Lung (tissue), 12 donors: ENCODE data around the gene MYH2. TPM values are rescaled to one million over a fixed set of nuclear protein-coding genes. Genes with fewer than 3 reads are reported as not detected.
"Not testable (repeated sequence)": the region's sequence is repeated elsewhere in the genome, so short reads cannot be mapped to it uniquely, and the experiment has no call there.

Experiments used
- ATAC-seq: fragments of 200-7000 bp; cut with Tn5 transposase; one replicate; pipeline ENCODE4 v1.9.1; 2020; ENCODE audit warnings: moderate number of reproducible peaks; ENCODE audit not compliant: insufficient read depth, low FRiP score
- DNase-seq, 3 donors: peaks; one replicate each; pipeline ENCODE4 v3.0.0-alpha.2; 2013 to 2017
- H3K27ac ChIP-seq, 2 donors: one replicate each; pipeline ENCODE4 v1.5.1; 2013; ENCODE audit warnings: mild to moderate bottlenecking in 2 of 2, moderate library complexity in 2 of 2, control low read depth in 1 of 2, inconsistent platforms in 1 of 2, low read depth in 1 of 2, low read length in 1 of 2
- H3K27me3 ChIP-seq, 3 donors: one replicate each; pipeline ENCODE4 v1.5.1; 2013; ENCODE audit warnings: low read length in 2 of 3; ENCODE audit not compliant: control insufficient read depth in 3 of 3, insufficient read depth in 3 of 3
- H3K36me3 ChIP-seq, 4 donors: one replicate each; pipeline ENCODE4 v1.5.1; 2013; ENCODE audit warnings: low read length in 4 of 4, mild to moderate bottlenecking in 1 of 4, moderate library complexity in 1 of 4; ENCODE audit not compliant: control insufficient read depth in 4 of 4, insufficient read depth in 4 of 4
- H3K4me1 ChIP-seq, 5 donors: one replicate each; pipeline ENCODE4 v1.5.1; 2013; ENCODE audit warnings: low read length in 5 of 5, mild to moderate bottlenecking in 2 of 5, moderate library complexity in 1 of 5; ENCODE audit not compliant: control insufficient read depth in 5 of 5, insufficient read depth in 5 of 5
- H3K4me3 ChIP-seq: one replicate; pipeline ENCODE4 v1.5.1; 2013; ENCODE audit warnings: mild to moderate bottlenecking, control low read depth, moderate library complexity
- H3K9ac ChIP-seq, 2 donors: one replicate each; pipeline ENCODE4 v1.5.1; 2013; ENCODE audit warnings: low read length in 2 of 2, control low read depth in 1 of 2; ENCODE audit not compliant: insufficient read depth in 1 of 2
- H3K9me3 ChIP-seq, 4 donors: one replicate each; pipeline ENCODE4 v1.5.1; 2013; ENCODE audit warnings: low read length in 3 of 4, mild to moderate bottlenecking in 1 of 4, moderate library complexity in 1 of 4; ENCODE audit not compliant: control insufficient read depth in 4 of 4, insufficient read depth in 3 of 4
- WGBS, 2 donors: extraction: QIAGEN DNeasy Blood & Tissue Kit; methylation state at CpG; one replicate each; pipeline ENCODE4 v1.1.7; 2013; 5-methylcytosine and 5-hydroxymethylcytosine counted together
- polyA plus RNA-seq, 2 donors: library from polyadenylated mRNA; stranded (reverse); fragments of 200-250 nt; gene quantifications; one replicate each; pipeline ENCODE4 v1.2.1, GENCODE V29; 2013
- total RNA-seq, 2 donors: library from RNA; depleted of rRNA in 1 of 2; stranded (reverse); fragments of >200 nt in 1 of 2; gene quantifications; one replicate each; pipeline ENCODE4 v1.2.1, GENCODE V29; 2014 to 2021
- TF ChIP-seq, protein P1 (sequence below): IDR thresholded peaks from 2 replicates; pipeline ENCODE4 v1.5.1; 2012; ENCODE audit warnings: mild to moderate bottlenecking; ENCODE audit errors: control extremely low read depth, extremely low read depth
- donor health status: control.
- donor health status: control.
- donor health status: Bipolar disorder and iron deficiency.
- donor health status: healthy.
- donor health status: DM: yes; HTN: yes; CAD: no.

MYH2 gene
- total and polyA plus RNA-seq, 4 donors = 0.02 TPM; not detected in 2

DNA sequence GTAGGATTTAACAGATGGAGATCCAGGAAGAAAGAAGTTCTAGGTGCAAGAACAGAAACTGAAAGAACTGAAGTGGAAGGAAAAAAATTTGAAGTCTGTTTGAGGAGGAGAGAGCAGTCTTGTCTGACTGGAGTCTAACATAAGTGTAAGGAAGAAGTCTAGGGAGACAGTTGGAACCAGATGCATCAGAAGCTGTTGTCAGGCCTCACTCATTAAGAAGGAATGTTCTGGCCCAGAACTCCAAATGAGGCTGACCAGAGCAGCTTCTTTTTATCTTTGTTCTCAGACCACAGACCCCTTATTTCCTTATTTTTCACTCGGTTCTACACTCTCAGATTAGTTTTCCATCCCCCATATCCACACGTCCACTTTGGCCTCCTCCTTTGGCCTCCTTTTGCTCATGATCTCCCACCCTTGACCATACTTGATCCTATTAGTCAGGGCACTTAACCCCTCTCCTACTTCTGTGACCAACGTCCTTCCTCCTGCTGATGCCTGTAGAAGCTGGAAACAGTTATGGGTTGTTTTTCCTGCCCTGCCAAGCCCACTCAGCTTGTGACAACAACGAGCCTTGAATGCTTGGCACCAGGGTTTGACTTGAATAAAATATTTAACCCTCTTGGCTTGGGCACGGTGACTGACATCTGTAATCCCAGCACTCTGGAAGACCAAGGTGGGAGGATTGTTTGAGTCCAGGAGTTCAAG is 7.0 kb upstream of the MYH2 start:
- no peaks in the 10 kb centered on the region for H3K36me3 ChIP-seq
- ATAC-seq (no peak), DNase-seq (no peak)
- H3K9me3 ChIP-seq = no peaks in the 10 kb centered on the region
- peaks cover 0 to 3% (median 0%) of the 10 kb centered on the region in 5 donors for H3K4me1 ChIP-seq
- peak overlapping the region in 1 of 2 donors; percentile 7 for H3K27ac ChIP-seq
- H3K9ac ChIP-seq = no peak overlapping the region
- 45 to 50% methylated on average over 5 of the region's 5 CpGs for WGBS, 2 donors
- TF ChIP-seq, protein P1, sequence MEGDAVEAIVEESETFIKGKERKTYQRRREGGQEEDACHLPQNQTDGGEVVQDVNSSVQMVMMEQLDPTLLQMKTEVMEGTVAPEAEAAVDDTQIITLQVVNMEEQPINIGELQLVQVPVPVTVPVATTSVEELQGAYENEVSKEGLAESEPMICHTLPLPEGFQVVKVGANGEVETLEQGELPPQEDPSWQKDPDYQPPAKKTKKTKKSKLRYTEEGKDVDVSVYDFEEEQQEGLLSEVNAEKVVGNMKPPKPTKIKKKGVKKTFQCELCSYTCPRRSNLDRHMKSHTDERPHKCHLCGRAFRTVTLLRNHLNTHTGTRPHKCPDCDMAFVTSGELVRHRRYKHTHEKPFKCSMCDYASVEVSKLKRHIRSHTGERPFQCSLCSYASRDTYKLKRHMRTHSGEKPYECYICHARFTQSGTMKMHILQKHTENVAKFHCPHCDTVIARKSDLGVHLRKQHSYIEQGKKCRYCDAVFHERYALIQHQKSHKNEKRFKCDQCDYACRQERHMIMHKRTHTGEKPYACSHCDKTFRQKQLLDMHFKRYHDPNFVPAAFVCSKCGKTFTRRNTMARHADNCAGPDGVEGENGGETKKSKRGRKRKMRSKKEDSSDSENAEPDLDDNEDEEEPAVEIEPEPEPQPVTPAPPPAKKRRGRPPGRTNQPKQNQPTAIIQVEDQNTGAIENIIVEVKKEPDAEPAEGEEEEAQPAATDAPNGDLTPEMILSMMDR = no peak
- H3K27me3 ChIP-seq = no peaks in the 10 kb centered on the region
- no peak overlapping the region for H3K4me3 ChIP-seq

DNA sequence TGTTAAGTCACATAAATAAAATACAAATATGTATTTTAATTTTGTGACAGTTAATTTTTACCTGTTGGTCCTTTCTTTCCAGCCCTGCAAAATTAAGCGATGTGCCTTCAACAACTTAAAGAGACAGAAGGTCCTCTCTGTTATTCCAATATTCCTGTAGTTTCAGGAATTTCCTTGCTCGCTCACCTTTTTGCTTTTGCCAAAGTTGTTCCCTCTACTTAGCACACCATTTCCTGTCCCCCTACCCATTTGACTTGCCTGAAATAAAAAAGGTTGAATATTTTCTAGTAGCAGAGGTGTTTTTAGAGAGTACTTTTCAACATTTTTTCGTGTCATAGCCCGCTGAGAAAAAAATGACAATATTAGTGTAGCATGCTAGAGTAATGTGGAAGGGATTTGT is 556 bp upstream of the MYH2 start:
- H3K27ac ChIP-seq = no peak overlapping the region

DNA sequence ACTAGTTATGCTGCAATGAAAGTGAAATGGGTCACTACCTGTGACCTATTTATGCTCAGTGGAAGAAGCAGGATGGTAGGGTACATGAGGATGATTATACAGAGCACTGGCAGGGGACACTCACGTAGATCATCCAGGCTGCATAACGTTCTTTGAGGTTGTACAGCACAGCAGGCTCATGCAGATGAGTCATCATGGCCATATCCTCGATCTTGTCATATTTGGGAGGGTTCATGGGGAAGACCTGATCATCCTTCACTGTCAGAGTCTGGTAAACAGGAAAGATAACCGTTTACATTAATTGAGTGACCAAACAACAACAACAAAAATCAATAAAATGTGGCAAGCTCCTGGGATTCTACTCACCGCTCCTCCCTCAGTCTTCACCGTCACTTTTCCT is 2.1 kb downstream of the MYH2 start:
- peaks cover 0 to 3% (median 2%) of the 10 kb centered on the region in 3 donors for H3K27me3 ChIP-seq
- WGBS, 2 donors = 76 to 85% methylated on average over 6 of the region's 6 CpGs

More for the DNA sequence above, 556 bp upstream of the MYH2 start:
- DNase-seq (no peak), ATAC-seq (no peak)
- WGBS, 2 donors = 72 to 84% methylated on average over 4 of the region's 4 CpGs
- no peaks in the 10 kb centered on the region for H3K4me1 ChIP-seq
- H3K9ac ChIP-seq = no peak overlapping the region
- peaks cover 0 to 3% (median 0%) of the 10 kb centered on the region in 4 donors for H3K9me3 ChIP-seq
- no peaks in the 10 kb centered on the region for H3K36me3 ChIP-seq
- peaks cover 0 to 3% (median 2%) of the 10 kb centered on the region in 3 donors for H3K27me3 ChIP-seq
- TF ChIP-seq, protein P1 = no peak
- no peak overlapping the region for H3K4me3 ChIP-seq

DNA sequence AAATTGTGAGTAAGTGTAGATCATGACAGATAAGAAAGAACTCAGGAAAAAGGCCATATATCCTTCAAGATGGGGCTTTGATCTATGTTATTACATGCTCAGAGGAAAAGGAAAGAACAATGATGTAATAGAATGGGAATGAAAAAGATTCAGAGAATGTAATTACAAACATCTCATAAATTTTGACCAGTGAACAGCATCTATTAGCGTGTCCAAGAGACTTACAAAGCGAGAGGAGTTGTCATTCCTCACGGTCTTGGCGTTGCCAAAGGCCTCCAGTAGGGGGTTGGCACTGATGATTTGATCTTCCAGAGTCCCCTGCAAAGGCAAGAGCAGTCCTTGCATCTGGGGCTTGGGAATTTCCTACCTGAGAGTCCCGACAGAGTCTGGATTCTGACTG is 6.0 kb downstream of the MYH2 start:
- not testable (repeated sequence) for H3K36me3 ChIP-seq, H3K27ac ChIP-seq, H3K4me3 ChIP-seq, H3K9me3 ChIP-seq, ATAC-seq, H3K4me1 ChIP-seq, H3K9ac ChIP-seq, DNase-seq, H3K27me3 ChIP-seq
- WGBS, 2 donors = 39 to 65% methylated on average over 5 of the region's 5 CpGs

More for the DNA sequence above, 2.1 kb downstream of the MYH2 start:
- TF ChIP-seq, protein P1 = no peak
- ATAC-seq (no peak), DNase-seq (no peak)
- no peaks in the 10 kb centered on the region for H3K4me1 ChIP-seq
- H3K4me3 ChIP-seq = no peak overlapping the region
- no peak overlapping the region for H3K9ac ChIP-seq
- no peaks in the 10 kb centered on the region for H3K36me3 ChIP-seq
- no peak overlapping the region for H3K27ac ChIP-seq
- peaks cover 0 to 3% (median 0%) of the 10 kb centered on the region in 4 donors for H3K9me3 ChIP-seq

DNA sequence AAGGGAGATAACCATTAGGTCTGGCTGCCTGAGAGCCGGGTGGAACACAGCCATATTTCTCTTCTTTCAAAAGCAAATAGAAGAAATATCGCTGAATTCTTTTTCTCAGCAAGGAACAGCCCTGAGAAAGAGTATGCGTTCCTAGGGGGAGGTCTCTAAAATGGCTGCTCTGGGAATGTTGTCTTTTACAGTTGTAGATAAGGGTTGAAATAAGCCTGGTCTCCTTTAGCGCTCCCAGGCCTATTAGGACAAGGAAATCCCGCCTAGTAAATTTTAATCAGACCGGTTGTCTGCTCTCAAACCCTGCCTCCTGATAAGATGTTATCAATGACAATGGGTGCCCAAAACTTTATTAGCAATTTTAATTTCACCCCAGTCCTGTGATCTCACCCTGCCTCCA is 8.3 kb downstream of the MYH2 start:
- not testable (repeated sequence) for ATAC-seq, H3K36me3 ChIP-seq, H3K4me3 ChIP-seq, DNase-seq, H3K4me1 ChIP-seq, H3K9ac ChIP-seq, H3K27me3 ChIP-seq, H3K27ac ChIP-seq, H3K9me3 ChIP-seq
- 88 to 98% methylated on average over 6 of the region's 6 CpGs for WGBS, 2 donors
